ENCODE results near the gene WASF3.

WASF3 gene

DNA sequence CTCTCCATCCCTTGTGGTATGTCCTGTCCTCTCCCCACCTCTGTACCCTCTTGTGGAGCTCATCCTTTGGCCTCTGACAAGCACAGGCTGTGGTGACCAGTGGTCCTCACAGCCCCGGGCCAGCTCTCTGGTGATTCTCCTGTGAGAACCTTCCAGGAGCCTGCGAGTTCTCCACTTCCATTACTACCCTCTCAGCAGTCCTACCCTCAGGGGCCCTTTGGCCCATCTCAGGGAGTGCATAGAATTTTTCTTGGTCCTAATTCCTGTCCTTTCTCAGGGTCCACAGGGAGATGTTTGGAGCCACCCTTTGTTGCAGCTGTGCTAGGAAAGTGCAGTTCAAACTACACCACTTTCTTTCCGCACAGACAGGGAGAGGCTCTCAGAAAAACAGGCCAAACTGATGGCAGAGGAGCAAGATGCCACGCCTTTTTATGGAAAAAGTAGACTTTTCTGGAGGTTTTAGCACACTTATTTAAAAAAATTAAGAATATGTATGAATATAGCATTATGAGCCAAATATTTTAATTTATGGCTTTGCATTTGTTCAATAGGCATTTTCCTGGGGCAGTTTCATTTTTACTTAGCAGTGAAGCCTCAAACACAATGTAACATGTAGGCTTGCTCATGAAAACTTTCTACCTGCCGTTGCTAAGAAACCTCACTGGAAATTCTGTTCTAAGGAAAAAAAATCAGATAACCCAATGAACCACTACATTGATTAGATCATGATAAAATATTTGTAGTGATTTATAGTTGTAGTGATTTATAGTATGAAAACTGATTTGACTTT, 111.1 kb downstream of the WASF3 start:
- ATAC-seq (ENCODE audit: insufficient read depth, low read depth): no peak

DNA sequence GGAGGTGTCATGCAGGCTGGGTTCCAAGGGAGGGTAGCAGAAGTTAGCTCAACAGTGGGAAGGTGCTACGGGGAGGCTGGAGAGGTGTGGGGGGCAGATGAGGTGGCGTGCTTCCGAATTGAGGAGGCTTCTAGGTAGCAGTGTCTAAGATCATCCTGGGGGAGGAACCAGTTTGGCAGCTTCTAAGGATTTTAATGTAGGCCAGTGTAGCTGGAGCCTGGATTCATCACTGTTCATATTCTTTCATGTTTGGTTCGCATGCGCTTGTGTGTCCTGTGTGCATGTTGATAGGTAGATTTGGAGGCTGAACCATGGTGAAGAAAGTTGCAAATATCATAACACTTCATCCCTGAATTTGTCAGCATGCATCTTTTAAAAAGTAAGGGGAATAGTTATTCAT, 116.4 kb downstream of the WASF3 start:
- no peaks in the 10 kb centered on the region for H3K79me2 ChIP-seq (ENCODE audit: insufficient read depth, low read length)
- no peak overlapping the region for H3K4me3 ChIP-seq (ENCODE audit: low read depth in 1 of 2, low read length in 2 of 2)
- H3K36me3 ChIP-seq (ENCODE audit: insufficient read depth, low read length): no peaks in the 10 kb centered on the region
- no peaks in the 10 kb centered on the region for H4K20me1 ChIP-seq (ENCODE audit: insufficient read depth, low read length)
- no peak for TF ChIP-seq EZH2 (IDR thresholded peaks at IDR 0.05; ENCODE audit: borderline replicate concordance, low read depth, low read length, severe bottlenecking)
- TF ChIP-seq, protein P1, sequence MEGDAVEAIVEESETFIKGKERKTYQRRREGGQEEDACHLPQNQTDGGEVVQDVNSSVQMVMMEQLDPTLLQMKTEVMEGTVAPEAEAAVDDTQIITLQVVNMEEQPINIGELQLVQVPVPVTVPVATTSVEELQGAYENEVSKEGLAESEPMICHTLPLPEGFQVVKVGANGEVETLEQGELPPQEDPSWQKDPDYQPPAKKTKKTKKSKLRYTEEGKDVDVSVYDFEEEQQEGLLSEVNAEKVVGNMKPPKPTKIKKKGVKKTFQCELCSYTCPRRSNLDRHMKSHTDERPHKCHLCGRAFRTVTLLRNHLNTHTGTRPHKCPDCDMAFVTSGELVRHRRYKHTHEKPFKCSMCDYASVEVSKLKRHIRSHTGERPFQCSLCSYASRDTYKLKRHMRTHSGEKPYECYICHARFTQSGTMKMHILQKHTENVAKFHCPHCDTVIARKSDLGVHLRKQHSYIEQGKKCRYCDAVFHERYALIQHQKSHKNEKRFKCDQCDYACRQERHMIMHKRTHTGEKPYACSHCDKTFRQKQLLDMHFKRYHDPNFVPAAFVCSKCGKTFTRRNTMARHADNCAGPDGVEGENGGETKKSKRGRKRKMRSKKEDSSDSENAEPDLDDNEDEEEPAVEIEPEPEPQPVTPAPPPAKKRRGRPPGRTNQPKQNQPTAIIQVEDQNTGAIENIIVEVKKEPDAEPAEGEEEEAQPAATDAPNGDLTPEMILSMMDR (IDR thresholded peaks at IDR 0.05; ENCODE audit: borderline replicate concordance, extremely low read depth, low read length, poor library complexity, severe bottlenecking): no peak
- no peak overlapping the region for H3K27ac ChIP-seq (ENCODE audit: low read length)
- peaks cover 11% of the 10 kb centered on the region for H3K27me3 ChIP-seq (ENCODE audit: insufficient read depth, low read length, poor library complexity)
- no peak overlapping the region for H3K4me2 ChIP-seq (ENCODE audit: insufficient read depth, low read length)
- no peak for DNase-seq
- ATAC-seq (ENCODE audit: insufficient read depth, low read depth): no peak
- H3K9me3 ChIP-seq (ENCODE audit: insufficient read depth, low read length, severe bottlenecking): no peaks in the 10 kb centered on the region
- no peaks in the 10 kb centered on the region for H3K4me1 ChIP-seq (ENCODE audit: insufficient read depth, low read length)
- H3K9ac ChIP-seq (ENCODE audit: low read depth, low read length): no peak overlapping the region
- no peak overlapping the region for H2AFZ ChIP-seq (ENCODE audit: low read depth, low read length)

More for the DNA sequence above, 111.1 kb downstream of the WASF3 start:
- H3K4me3 ChIP-seq (ENCODE audit: low read depth in 1 of 2, low read length in 2 of 2): no peak overlapping the region
- H3K36me3 ChIP-seq (ENCODE audit: insufficient read depth, low read length): no peaks in the 10 kb centered on the region
- H2AFZ ChIP-seq (ENCODE audit: low read depth, low read length): no peak overlapping the region
- H3K9ac ChIP-seq (ENCODE audit: low read depth, low read length): no peak overlapping the region
- H3K9me3 ChIP-seq (ENCODE audit: insufficient read depth, low read length, severe bottlenecking): no peaks in the 10 kb centered on the region
- no peak for TF ChIP-seq EZH2 (IDR thresholded peaks at IDR 0.05; ENCODE audit: borderline replicate concordance, low read depth, low read length, severe bottlenecking)
- TF ChIP-seq, protein P1 (IDR thresholded peaks at IDR 0.05; ENCODE audit: borderline replicate concordance, extremely low read depth, low read length, poor library complexity, severe bottlenecking): no peak
- H3K4me1 ChIP-seq (ENCODE audit: insufficient read depth, low read length): no peaks in the 10 kb centered on the region
- no peaks in the 10 kb centered on the region for H4K20me1 ChIP-seq (ENCODE audit: insufficient read depth, low read length)
- peaks cover 8% of the 10 kb centered on the region for H3K27me3 ChIP-seq (ENCODE audit: insufficient read depth, low read length, poor library complexity)
- DNase-seq: no peak
- no peak overlapping the region for H3K27ac ChIP-seq (ENCODE audit: low read length)
- no peak overlapping the region for H3K4me2 ChIP-seq (ENCODE audit: insufficient read depth, low read length)
- no peaks in the 10 kb centered on the region for H3K79me2 ChIP-seq (ENCODE audit: insufficient read depth, low read length)

DNA sequence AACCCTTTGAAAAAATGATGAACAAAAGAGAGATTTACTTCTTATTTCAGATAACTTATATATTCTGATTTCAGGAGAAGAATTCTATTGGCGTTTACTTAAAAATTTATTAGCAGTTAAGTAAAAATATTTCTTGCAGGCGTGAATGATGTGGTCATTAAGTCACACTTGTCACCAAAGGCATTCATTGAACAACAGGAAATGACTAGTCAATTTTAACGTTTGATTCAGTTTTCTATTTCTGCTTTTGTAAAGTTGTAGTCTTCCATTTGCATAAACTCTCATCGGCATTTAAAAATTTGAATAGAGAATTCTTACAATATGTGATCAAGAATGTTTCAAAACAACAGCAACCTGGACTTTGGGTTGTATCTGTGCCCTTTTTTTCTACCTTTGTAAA, 119.7 kb downstream of the WASF3 start:
- H3K4me2 ChIP-seq (ENCODE audit: insufficient read depth, low read length): no peak overlapping the region
- peaks cover 11% of the 10 kb centered on the region for H3K27me3 ChIP-seq (ENCODE audit: insufficient read depth, low read length, poor library complexity)
- H3K79me2 ChIP-seq (ENCODE audit: insufficient read depth, low read length): no peaks in the 10 kb centered on the region
- no peak overlapping the region for H3K27ac ChIP-seq (ENCODE audit: low read length)
- no peak for ATAC-seq (ENCODE audit: insufficient read depth, low read depth)
- no peak overlapping the region for H2AFZ ChIP-seq (ENCODE audit: low read depth, low read length)
- H4K20me1 ChIP-seq (ENCODE audit: insufficient read depth, low read length): no peaks in the 10 kb centered on the region
- no peaks in the 10 kb centered on the region for H3K36me3 ChIP-seq (ENCODE audit: insufficient read depth, low read length)
- H3K9ac ChIP-seq (ENCODE audit: low read depth, low read length): no peak overlapping the region
- TF ChIP-seq EZH2 (IDR thresholded peaks at IDR 0.05; ENCODE audit: borderline replicate concordance, low read depth, low read length, severe bottlenecking): no peak
- TF ChIP-seq, protein P1 (IDR thresholded peaks at IDR 0.05; ENCODE audit: borderline replicate concordance, extremely low read depth, low read length, poor library complexity, severe bottlenecking): no peak
- H3K4me1 ChIP-seq (ENCODE audit: insufficient read depth, low read length): no peaks in the 10 kb centered on the region
- H3K4me3 ChIP-seq (ENCODE audit: low read depth in 1 of 2, low read length in 2 of 2): no peak overlapping the region
- no peak for DNase-seq
- no peaks in the 10 kb centered on the region for H3K9me3 ChIP-seq (ENCODE audit: insufficient read depth, low read length, severe bottlenecking)

Measured in DND-41 (cell line).